HCT116 (cell line): ENCODE data around the gene MAGOH.

ENCODE experiments used
- YY1 ChIP-seq: IDR thresholded peaks from 2 replicates; pipeline ENCODE4 v1.6.1; 2011; ENCODE audit warnings: low read length, low read depth, moderate library complexity, mild to moderate bottlenecking; ENCODE audit not compliant: insufficient replicate concordance; ENCODE audit errors: extremely low read depth
- TF ChIP-seq, protein P1 (sequence below), 3 experiments: fragments of 200-600 bp in 1 of 3; sonication (generic) in 1 of 3; IDR thresholded peaks in 2 of 3; conservative IDR thresholded peaks in 1 of 3; 2 replicates each; pipeline ENCODE4 v1.5.1; 2012 to 2017; ENCODE audit warnings: low read depth in 2 of 3, low read length in 2 of 3, antibody characterized with exemption in 1 of 3, borderline replicate concordance in 1 of 3, control low read depth in 1 of 3, mild to moderate bottlenecking in 1 of 3, mixed read lengths in 1 of 3, mixed run types in 1 of 3, moderate library complexity in 1 of 3; ENCODE audit not compliant: insufficient read depth in 1 of 3
- TF ChIP-seq, protein P2 (sequence below): IDR thresholded peaks from 2 replicates; pipeline ENCODE4 v1.6.1; 2011; ENCODE audit warnings: mild to moderate bottlenecking, low read length, moderate library complexity; ENCODE audit not compliant: insufficient replicate concordance; ENCODE audit errors: extremely low read depth

DNA sequence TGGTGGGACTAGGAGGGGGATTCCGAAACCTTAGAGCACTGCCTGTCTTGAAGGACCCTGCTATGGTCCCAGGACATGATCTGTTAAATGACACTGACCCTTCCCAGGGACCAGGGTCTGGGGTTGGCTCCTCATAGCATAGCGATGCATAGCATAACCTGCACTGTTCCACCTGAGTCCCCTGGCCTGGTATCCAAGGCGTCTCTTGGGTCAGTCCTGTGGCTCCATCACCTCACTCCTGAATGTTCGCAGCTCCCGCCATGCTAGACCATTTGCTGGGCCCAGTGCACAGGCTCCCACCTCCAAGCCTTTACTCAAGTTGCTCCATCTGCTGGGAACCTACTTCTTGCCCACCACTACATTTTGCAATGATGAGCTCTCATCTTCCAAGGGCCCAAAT, 39.0 kb upstream of the MAGOH start:
- TF ChIP-seq, protein P1, sequence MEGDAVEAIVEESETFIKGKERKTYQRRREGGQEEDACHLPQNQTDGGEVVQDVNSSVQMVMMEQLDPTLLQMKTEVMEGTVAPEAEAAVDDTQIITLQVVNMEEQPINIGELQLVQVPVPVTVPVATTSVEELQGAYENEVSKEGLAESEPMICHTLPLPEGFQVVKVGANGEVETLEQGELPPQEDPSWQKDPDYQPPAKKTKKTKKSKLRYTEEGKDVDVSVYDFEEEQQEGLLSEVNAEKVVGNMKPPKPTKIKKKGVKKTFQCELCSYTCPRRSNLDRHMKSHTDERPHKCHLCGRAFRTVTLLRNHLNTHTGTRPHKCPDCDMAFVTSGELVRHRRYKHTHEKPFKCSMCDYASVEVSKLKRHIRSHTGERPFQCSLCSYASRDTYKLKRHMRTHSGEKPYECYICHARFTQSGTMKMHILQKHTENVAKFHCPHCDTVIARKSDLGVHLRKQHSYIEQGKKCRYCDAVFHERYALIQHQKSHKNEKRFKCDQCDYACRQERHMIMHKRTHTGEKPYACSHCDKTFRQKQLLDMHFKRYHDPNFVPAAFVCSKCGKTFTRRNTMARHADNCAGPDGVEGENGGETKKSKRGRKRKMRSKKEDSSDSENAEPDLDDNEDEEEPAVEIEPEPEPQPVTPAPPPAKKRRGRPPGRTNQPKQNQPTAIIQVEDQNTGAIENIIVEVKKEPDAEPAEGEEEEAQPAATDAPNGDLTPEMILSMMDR (IDR thresholded peaks at IDR 0.05 in 2 of 3, conservative IDR thresholded peaks at IDR 0.05 in 1 of 3; ENCODE audit: borderline replicate concordance in 1 of 3, insufficient read depth in 1 of 3, low read depth in 2 of 3, low read length in 2 of 3): no peak
- TF ChIP-seq, protein P2, sequence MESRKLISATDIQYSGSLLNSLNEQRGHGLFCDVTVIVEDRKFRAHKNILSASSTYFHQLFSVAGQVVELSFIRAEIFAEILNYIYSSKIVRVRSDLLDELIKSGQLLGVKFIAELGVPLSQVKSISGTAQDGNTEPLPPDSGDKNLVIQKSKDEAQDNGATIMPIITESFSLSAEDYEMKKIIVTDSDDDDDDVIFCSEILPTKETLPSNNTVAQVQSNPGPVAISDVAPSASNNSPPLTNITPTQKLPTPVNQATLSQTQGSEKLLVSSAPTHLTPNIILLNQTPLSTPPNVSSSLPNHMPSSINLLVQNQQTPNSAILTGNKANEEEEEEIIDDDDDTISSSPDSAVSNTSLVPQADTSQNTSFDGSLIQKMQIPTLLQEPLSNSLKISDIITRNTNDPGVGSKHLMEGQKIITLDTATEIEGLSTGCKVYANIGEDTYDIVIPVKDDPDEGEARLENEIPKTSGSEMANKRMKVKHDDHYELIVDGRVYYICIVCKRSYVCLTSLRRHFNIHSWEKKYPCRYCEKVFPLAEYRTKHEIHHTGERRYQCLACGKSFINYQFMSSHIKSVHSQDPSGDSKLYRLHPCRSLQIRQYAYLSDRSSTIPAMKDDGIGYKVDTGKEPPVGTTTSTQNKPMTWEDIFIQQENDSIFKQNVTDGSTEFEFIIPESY: no peak
- TF ChIP-seq YY1: no peak
